ENCODE results near the gene PDZD2.

DNA sequence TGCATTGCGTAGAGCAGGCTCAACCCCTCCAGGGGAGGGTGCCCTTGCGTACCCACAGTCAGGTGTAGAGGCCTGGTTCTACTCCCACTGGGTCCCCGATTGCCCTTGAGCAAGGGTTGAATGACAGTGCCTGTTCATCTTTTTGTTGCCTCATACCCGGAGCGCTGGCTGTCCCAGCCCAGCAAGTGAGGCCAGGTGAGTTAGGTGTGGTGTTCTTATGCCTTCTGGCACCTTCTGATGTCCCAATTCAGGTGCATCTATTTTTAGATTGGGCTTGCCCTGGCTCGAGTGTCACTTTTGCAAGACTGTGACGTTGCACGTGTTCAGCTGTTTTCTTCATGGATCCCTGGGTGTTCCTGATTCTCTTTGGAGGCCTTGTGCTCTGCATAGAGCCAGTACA is 277.4 kb downstream of the PDZD2 start:
- no peak for TF ChIP-seq CTCF (IDR thresholded peaks at IDR 0.05)
- no peak for TF ChIP-seq POLR2A (IDR thresholded peaks at IDR 0.05)
